Nasal cavity respiratory epithelium epithelial cell of viscerocranial mucosa (primary cell): Measurements from ENCODE around the gene GFRA4. TPM values are rescaled to one million over a fixed set of nuclear protein-coding genes. Genes with fewer than 3 reads are reported as not detected.

Experiments used
- total RNA-seq: library from RNA; depleted of rRNA; stranded (reverse); fragments of >200 nt; gene quantifications from 2 replicates; pipeline ENCODE4 v1.2.3, GENCODE V29; 2014

The GFRA4 gene
- total RNA-seq: not detected in 2 replicates

GRCh38 chr20:3663031-3663701 is at the start of gene GFRA4:
Gene GFRA4, minus strand, starts transcription at chr20:3663399. Its CDS starts 0 bp downstream, at chr20:3663399.

GRCh38 chr20:3712279-3712873 is 49.2 kb upstream of the GFRA4 start, which contains the start of gene SIGLEC1:
Gene SIGLEC1, minus strand, starts transcription at chr20:3712600. Its CDS starts 5,472 bp downstream, at chr20:3707128.

GRCh38 chr20:3681931-3682781 is 19.0 kb upstream of the GFRA4 start, which contains the start of gene ADAM33:
Gene ADAM33, minus strand, starts transcription at chr20:3682010. Its CDS starts 6 bp downstream, at chr20:3682004.

Other genes with a start within 250 kb of the GFRA4 start
- 52.3 and 91.4 TPM in 2 replicates for gene ATRN, start 192.4 kb downstream of the GFRA4 start, total RNA-seq
- gene ADAM33, start 18.6 kb upstream of the GFRA4 start, total RNA-seq: not detected in 2 replicates
- gene SIGLEC1, start 49.2 kb upstream of the GFRA4 start, total RNA-seq: not detected in 2 replicates
- gene HSPA12B, start 69.3 kb upstream of the GFRA4 start, total RNA-seq: not detected in 2 replicates
- gene ADISSP, start 104.4 kb upstream of the GFRA4 start, total RNA-seq: 16.1 and 16.9 TPM in 2 replicates
- gene SPEF1, start 118.0 kb upstream of the GFRA4 start, total RNA-seq: 0.14 TPM in 1 of 2 replicates, not detected in the other
- gene CENPB, start 123.3 kb upstream of the GFRA4 start, total RNA-seq: 67.3 and 88.3 TPM in 2 replicates
- 21.9 and 68.4 TPM in 2 replicates for gene CDC25B, start 132.9 kb upstream of the GFRA4 start, total RNA-seq
- gene AP5S1, start 157.1 kb upstream of the GFRA4 start, total RNA-seq: 10.9 and 11.3 TPM in 2 replicates
- 13.0 and 34.2 TPM in 2 replicates for gene MAVS, start 183.4 kb upstream of the GFRA4 start, total RNA-seq
- 35.9 and 45.9 TPM in 2 replicates for gene PANK2, start 226.0 kb upstream of the GFRA4 start, total RNA-seq